ENCODE measurements around the gene FBXW8. TPM values are rescaled to one million over a fixed set of nuclear protein-coding genes. Genes with fewer than 3 reads are reported as not detected.

The FBXW8 gene
- total RNA-seq, 1 donor from 2014 or later, result 16.4 TPM

DNA sequence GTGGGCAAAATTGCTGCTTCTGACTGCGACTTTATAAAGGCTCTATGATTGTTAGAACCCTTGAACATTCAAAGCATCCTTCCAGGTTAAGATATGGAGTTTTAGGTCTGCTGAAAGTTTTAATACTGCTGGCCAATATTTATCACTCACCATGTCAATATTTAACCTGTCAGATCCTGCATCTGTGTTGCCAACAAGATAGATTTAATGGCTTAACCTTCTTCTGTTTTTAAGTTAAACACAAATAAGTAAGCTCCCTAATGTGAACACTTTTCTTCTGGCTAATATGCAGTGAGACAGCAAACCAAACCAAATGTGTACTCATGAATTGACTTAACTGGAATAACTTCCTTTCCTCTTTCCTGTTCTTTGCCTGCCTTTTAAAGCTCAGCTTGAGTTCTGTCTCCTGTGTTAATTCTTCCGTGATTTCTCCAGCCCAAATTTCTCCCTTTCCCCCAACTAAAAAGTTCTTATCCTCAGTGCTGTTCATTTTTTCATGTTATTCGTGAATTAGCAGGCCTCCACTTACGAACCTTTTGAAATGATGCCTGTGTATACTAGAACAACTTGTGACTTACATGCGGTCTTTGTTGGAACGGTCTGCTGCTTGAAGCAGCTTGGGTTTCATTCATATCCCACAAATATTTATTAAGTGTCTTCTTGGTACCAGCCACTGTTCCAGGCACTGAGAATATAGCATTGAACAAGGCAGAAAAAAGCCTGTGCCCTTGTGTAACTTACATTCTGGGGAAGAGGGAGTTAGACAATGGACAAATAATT is 9.1 kb downstream of the FBXW8 start:
- Histone ChIP-seq H3K27me3 (ENCODE audit: low read depth) (no peaks in the 10 kb centered on the region), H3K9me3 (no peaks in the 10 kb centered on the region), H3K27ac (peak overlapping the region; percentile 1), H3K4me3 (no peak overlapping the region), H3K36me3 (no peaks in the 10 kb centered on the region), H3K4me1 (peaks cover 27% of the 10 kb centered on the region)
- TF ChIP-seq, protein P1, sequence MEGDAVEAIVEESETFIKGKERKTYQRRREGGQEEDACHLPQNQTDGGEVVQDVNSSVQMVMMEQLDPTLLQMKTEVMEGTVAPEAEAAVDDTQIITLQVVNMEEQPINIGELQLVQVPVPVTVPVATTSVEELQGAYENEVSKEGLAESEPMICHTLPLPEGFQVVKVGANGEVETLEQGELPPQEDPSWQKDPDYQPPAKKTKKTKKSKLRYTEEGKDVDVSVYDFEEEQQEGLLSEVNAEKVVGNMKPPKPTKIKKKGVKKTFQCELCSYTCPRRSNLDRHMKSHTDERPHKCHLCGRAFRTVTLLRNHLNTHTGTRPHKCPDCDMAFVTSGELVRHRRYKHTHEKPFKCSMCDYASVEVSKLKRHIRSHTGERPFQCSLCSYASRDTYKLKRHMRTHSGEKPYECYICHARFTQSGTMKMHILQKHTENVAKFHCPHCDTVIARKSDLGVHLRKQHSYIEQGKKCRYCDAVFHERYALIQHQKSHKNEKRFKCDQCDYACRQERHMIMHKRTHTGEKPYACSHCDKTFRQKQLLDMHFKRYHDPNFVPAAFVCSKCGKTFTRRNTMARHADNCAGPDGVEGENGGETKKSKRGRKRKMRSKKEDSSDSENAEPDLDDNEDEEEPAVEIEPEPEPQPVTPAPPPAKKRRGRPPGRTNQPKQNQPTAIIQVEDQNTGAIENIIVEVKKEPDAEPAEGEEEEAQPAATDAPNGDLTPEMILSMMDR (IDR thresholded peaks at IDR 0.05), result no peak
- no peak for DNase-seq
- intact Hi-C loops (cut with DNase I), result no loop called here
- peak in 1 of 2 donors; percentile 49 for ATAC-seq

DNA sequence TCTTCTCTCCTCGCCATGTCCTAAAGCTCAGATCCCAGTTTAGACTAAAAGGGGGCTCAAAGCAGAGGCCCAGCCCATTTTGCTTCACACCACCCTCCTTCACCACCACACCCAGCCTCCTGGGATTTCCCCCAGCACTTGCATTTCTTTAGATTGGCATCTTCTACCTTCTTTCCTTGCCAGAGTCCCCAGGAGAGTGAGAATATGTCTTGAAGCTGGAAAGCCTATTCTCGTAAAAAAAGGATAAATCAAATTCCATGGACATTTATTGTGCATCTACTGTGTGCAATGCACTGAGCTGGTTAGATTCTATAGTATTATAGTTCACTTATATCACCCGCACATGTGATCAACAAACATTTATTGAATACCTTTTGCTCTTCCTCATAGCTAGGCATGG is 10.2 kb downstream of the FBXW8 start:
- H3K9me3 ChIP-seq, result no peaks in the 10 kb centered on the region
- ATAC-seq (no peak), DNase-seq (no peak)
- TF ChIP-seq, protein P1 (IDR thresholded peaks at IDR 0.05), result no peak
- H3K27me3 ChIP-seq (ENCODE audit: low read depth), result no peaks in the 10 kb centered on the region
- intact Hi-C loops (cut with DNase I), result no loop called here
- no peaks in the 10 kb centered on the region for H3K36me3 ChIP-seq
- no peak overlapping the region for H3K4me3 ChIP-seq
- H3K27ac ChIP-seq, result peak overlapping the region; percentile 1
- H3K4me1 ChIP-seq, result peaks cover 25% of the 10 kb centered on the region

DNA sequence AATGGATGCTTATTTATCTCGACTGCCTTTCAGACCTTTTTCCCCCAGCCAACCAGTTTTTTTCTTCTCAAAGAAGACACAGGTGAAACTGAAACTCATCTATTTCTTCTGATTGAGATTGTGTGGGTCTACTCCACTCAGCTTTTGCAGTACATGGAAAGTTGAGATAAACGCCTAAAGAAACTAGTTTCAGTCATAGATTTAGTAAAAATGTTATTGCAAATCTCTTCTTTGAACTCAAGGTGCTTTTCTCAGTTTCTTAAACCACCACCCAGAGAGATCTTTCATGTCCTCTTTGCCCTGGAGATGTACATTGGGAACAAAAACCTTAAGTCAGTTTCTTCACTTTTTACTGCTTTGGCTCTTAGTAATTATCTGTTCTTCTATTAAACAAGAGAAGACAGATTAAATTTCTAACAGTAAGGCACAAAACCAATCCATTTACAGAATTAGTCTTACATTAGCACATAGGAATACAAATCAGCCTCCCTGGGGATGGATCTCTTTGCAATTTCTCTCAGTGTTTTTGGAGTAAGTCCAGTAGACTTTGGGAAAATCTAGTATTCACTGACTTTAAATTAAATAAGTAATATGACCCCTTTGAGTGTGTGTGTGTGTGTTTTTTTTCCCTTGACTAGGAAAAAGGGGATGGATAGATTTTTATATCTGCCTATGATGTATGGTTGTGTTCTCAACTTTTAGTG is 11.6 kb downstream of the FBXW8 start:
- Histone ChIP-seq H3K27ac (no peak overlapping the region), H3K4me3 (no peak overlapping the region), H3K36me3 (no peaks in the 10 kb centered on the region), H3K27me3 (ENCODE audit: low read depth) (no peaks in the 10 kb centered on the region), H3K9me3 (no peaks in the 10 kb centered on the region), H3K4me1 (peaks cover 15% of the 10 kb centered on the region)
- intact Hi-C loops (cut with DNase I), result no loop called here
- TF ChIP-seq, protein P1 (IDR thresholded peaks at IDR 0.05), result no peak
- ATAC-seq (no peak), DNase-seq (no peak)

DNA sequence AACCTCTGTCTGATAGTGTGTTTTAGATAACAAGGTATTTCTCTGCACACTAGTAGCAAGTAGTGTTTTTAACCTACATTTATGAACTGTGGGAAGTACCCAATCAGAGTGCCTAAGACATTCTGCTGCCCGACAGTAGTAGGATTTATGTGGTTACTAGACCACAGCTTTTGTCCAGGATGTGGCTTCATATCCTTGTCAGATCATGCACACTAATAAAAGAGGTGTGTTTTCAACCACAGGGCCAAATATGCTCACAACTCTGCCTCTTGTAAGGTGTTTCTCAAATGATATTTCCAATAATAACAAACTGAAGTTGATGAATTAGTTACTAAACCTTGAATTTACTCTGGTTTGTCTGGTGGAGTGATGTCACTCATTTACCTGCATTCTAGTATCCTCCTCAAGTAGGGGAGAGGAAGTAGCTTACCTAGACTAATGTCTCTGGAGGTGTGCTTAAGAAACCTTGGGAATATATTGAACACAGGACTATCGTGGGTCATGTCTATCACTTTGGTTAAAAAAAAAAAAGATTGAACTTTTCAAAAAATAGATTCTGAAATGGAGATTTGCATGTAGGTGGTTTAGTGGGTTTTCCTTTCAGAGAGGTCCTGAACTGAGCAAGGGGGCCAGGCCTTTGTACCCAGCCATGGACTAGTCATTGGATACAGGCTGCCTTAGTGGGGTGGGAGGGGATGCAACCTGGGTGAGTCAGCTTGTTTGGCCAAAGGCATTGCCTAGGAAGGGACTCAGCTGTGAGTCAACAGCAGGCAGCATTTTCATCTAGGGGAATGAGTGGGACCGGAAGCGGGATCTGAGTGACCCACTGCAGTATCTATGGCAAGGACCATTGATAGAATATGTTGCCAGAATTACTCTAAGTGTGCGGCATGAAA is 14.1 kb downstream of the FBXW8 start:
- peaks cover 17% of the 10 kb centered on the region for H3K36me3 ChIP-seq
- no peaks in the 10 kb centered on the region for H3K27me3 ChIP-seq (ENCODE audit: low read depth)
- ATAC-seq (peak; percentile 29 to 68), DNase-seq (no peak)
- H3K4me3 ChIP-seq, result no peak overlapping the region
- H3K9me3 ChIP-seq, result no peaks in the 10 kb centered on the region
- intact Hi-C loops (cut with DNase I), result no loop called here
- H3K4me1 ChIP-seq, result peaks cover 7% of the 10 kb centered on the region
- H3K27ac ChIP-seq, result no peak overlapping the region
- TF ChIP-seq, protein P1 (IDR thresholded peaks at IDR 0.05), result no peak
